ENCODE measurements around the gene SNAPC1. TPM values are rescaled to one million over a fixed set of nuclear protein-coding genes. Genes with fewer than 3 reads are reported as not detected.
"Not testable (repeated sequence)": the region's sequence is repeated elsewhere in the genome, so short reads cannot be mapped to it uniquely, and the experiment has no call there.

SNAPC1 gene
- total and polyA plus RNA-seq, 2 donors: 7.0 to 12.5 TPM

GRCh38 chr14:61755382-61755742 is 6.9 kb upstream of the SNAPC1 start:
- not testable (repeated sequence) for DNase-seq (ENCODE audit: extremely low spot score); H3K4me1 ChIP-seq (ENCODE audit: insufficient read depth); H3K36me3 ChIP-seq (ENCODE audit: insufficient read depth); H3K27ac ChIP-seq (ENCODE audit: low read depth); H3K4me3 ChIP-seq (ENCODE audit: low read depth, low read length)

- DNase-seq (ENCODE audit: extremely low spot score): no peak
- no peak overlapping the region for H3K27ac ChIP-seq (ENCODE audit: low read depth)
- 71% methylated on average over 2 of the region's 2 CpGs for WGBS
- H3K36me3 ChIP-seq (ENCODE audit: insufficient read depth): no peaks in the 10 kb centered on the region
- H3K4me1 ChIP-seq (ENCODE audit: insufficient read depth): no peaks in the 10 kb centered on the region
- H3K4me3 ChIP-seq (ENCODE audit: low read depth, low read length): no peak overlapping the region
These were observed 6.1 kb upstream of the SNAPC1 start for GRCh38 chr14:61756135-61756534.

DNA sequence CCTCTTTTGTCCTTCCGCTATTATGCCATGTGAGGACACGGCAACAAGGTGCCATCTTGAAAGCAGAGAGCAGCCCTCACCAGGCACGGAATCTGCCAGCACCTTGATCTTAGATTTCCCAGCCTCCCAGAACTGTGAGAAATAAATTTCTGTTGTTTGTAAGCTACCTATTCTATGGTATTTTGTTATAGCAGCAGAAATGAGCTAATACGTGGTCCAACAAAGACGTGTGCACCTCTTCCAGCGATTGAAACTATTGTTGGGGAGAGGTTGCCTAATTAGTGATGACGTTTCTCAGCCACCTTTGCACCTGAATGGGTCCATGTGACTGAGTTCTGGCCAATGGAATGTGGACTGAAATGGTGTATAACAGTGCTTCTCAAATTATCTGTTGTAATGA is 2.3 kb upstream of the SNAPC1 start:
- DNase-seq (ENCODE audit: extremely low spot score): no peak
- 93% methylated on average over 7 of the region's 7 CpGs for WGBS

GRCh38 chr14:61761557-61761956 is 663 bp upstream of the SNAPC1 start:
- Histone ChIP-seq H3K27ac (ENCODE audit: low read depth) (peak overlapping the region; percentile 88), H3K36me3 (ENCODE audit: insufficient read depth) (no peaks in the 10 kb centered on the region), H3K4me1 (ENCODE audit: insufficient read depth) (no peaks in the 10 kb centered on the region), H3K4me3 (ENCODE audit: low read depth, low read length) (peak overlapping the region; percentile 12)
- DNase-seq (ENCODE audit: extremely low spot score): no peak
- WGBS: 43% methylated on average over 5 of the region's 5 CpGs

More for the DNA sequence above, 2.3 kb upstream of the SNAPC1 start:
- Histone ChIP-seq H3K27ac (ENCODE audit: low read depth) (no peak overlapping the region), H3K4me1 (ENCODE audit: insufficient read depth) (no peaks in the 10 kb centered on the region), H3K36me3 (ENCODE audit: insufficient read depth) (no peaks in the 10 kb centered on the region), H3K4me3 (ENCODE audit: low read depth, low read length) (no peak overlapping the region)

DNA sequence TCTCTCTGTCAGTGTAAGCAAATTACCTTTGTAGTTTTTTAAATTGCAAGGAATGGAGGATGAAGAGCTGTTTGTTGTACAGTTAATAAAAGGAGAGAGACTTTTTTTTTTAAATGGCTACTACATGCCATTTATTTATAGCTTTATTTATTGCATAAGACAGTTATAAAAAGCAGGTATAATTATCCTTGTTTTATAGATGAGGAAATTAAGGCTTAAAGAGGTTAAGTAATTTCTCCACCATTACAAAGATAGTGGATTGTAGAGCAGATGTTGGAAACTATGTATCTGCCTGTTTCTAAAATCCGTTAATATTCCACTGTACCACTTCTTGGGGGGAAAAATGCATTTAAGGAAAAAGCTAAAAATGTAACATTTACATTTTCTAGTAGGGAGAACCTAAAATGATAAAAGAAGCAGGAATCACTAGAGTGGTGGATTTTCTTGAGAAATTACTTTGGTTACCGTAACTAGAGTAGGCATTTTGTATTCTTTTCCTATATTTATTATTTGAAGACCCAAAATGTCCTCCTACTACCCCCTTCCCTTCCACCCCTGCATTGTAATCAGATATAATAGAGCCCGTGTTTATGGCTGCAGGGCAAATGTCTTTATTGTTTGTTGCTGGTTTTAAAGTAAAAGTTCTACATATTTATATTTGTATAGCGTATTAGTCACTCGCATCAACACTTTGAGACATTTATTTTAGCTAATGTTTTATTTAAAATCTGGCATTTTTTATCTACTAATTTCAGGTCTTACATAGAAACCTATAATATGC is 2.3 kb downstream of the SNAPC1 start:
- Histone ChIP-seq H3K4me3 (ENCODE audit: low read depth, low read length) (no peak overlapping the region), H3K27ac (ENCODE audit: low read depth) (peak overlapping the region; percentile 38), H3K4me1 (ENCODE audit: insufficient read depth) (no peaks in the 10 kb centered on the region), H3K36me3 (ENCODE audit: insufficient read depth) (no peaks in the 10 kb centered on the region)
- DNase-seq (ENCODE audit: extremely low spot score): no peak
- 82% methylated on average over 5 of the region's 5 CpGs for WGBS

GRCh38 chr14:61765225-61765943 is 3.2 kb downstream of the SNAPC1 start:
- no peak overlapping the region for H3K4me3 ChIP-seq (ENCODE audit: low read depth, low read length)
- H3K36me3 ChIP-seq (ENCODE audit: insufficient read depth): no peaks in the 10 kb centered on the region
- 74% methylated on average over 15 of the region's 15 CpGs for WGBS
- DNase-seq (ENCODE audit: extremely low spot score): no peak
- peak overlapping the region; percentile 38 for H3K27ac ChIP-seq (ENCODE audit: low read depth)
- no peaks in the 10 kb centered on the region for H3K4me1 ChIP-seq (ENCODE audit: insufficient read depth)

DNA sequence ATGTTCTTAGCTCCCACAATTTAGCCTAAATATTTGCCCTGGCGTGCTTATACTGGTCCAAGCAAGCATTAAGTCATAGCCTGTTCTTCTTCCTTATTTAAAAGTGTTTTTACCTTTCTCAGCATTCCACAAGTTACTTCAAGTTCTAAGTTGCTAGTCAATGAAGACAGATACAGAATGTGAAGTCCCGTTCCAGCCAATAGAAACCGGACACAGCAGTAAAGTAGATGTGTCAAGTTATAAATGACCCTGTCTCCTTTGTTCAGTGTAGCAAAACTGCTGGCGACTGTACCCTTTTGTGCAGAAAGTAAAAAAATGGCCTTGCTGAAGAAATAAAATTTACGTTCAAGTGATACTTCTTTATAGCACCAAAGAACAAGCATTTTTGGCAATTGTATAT is 3.9 kb downstream of the SNAPC1 start:
- 68% methylated on average over 5 of the region's 5 CpGs for WGBS
- Histone ChIP-seq H3K36me3 (ENCODE audit: insufficient read depth) (peaks cover 2% of the 10 kb centered on the region), H3K4me1 (ENCODE audit: insufficient read depth) (no peaks in the 10 kb centered on the region), H3K27ac (ENCODE audit: low read depth) (no peak overlapping the region), H3K4me3 (ENCODE audit: low read depth, low read length) (no peak overlapping the region)
- DNase-seq (ENCODE audit: extremely low spot score): no peak

- no peaks in the 10 kb centered on the region for H3K4me1 ChIP-seq (ENCODE audit: insufficient read depth)
- WGBS: 67% methylated on average over 3 of the region's 3 CpGs
- DNase-seq (ENCODE audit: extremely low spot score): no peak
- H3K27ac ChIP-seq (ENCODE audit: low read depth): no peak overlapping the region
- H3K36me3 ChIP-seq (ENCODE audit: insufficient read depth): peaks cover 2% of the 10 kb centered on the region
- H3K4me3 ChIP-seq (ENCODE audit: low read depth, low read length): no peak overlapping the region
These were observed 6.0 kb downstream of the SNAPC1 start for GRCh38 chr14:61768240-61768639.

GRCh38 chr14:61769893-61770292 is 7.7 kb downstream of the SNAPC1 start:
- no peak overlapping the region for H3K27ac ChIP-seq (ENCODE audit: low read depth)
- WGBS: 96% methylated on average over 3 of the region's 3 CpGs
- H3K4me3 ChIP-seq (ENCODE audit: low read depth, low read length): no peak overlapping the region
- no peak for DNase-seq (ENCODE audit: extremely low spot score)
- peaks cover 2% of the 10 kb centered on the region for H3K36me3 ChIP-seq (ENCODE audit: insufficient read depth)
- H3K4me1 ChIP-seq (ENCODE audit: insufficient read depth): no peaks in the 10 kb centered on the region

DNA sequence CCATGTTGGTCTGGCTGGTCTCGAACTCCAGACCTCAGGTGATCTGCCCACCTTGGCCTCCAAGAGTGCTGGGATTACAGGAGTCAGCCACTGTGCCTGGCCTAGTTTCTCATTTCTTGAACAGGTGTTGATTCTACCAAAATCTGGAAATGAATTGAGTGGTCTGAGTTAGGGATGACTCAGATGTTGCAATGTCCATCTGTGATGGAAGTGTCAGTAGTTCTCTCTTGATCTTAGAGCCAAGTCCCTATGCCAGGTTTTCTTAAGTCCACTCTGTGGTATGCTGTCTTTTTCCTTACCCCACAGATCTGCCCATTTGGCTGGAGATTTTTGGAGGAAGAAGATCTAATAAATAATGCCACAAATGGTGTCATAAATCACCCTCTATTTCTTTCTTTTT is 12.6 kb downstream of the SNAPC1 start:
- H3K27ac ChIP-seq (ENCODE audit: low read depth): no peak overlapping the region
- H3K4me3 ChIP-seq (ENCODE audit: low read depth, low read length): no peak overlapping the region
- peaks cover 2% of the 10 kb centered on the region for H3K36me3 ChIP-seq (ENCODE audit: insufficient read depth)
- H3K4me1 ChIP-seq (ENCODE audit: insufficient read depth): no peaks in the 10 kb centered on the region
- no peak for DNase-seq (ENCODE audit: extremely low spot score)
- WGBS: 98% methylated on average over 1 of the region's 1 CpG

DNA sequence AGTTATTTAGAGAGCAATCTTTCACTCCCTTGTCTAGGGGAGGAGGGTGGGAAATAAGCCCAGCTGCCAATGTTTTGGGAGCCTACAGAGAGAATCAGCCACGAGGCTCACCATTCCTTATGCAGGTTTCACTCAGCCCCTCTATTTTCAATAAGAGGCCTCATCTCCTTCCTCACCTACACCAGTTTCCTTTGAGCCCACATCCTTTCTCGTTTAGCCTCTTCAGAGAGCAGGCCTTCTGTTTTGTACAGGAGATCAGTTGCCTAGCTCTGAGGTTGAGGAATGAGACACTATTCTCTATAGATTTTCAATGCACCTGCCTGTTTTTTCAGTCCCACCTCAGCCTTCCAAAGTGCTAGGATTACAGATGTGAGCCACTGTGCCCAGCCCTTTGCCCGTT is 17.9 kb downstream of the SNAPC1 start:
- no peaks in the 10 kb centered on the region for H3K36me3 ChIP-seq (ENCODE audit: insufficient read depth)
- 81% methylated on average over 3 of the region's 3 CpGs for WGBS

DNA sequence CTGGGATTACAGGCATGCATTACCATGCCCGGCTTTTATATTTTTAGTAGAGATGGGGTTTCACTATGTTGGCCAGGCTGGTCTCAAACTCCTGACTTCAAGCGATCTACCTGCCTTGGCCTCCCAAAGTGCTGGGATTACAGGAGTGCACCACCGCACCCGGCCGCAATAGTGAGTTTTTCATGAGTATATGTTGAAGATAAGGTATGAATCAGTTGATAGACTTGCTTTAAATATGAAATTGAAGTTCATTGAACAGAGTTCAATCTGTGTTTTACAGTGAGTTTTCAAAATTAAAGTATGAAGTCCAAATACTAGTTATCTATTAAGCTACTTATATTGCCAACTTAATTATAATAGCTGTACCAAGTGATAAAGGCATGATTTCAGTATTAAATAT is 35.1 kb downstream of the SNAPC1 start:
- Histone ChIP-seq H3K36me3 (ENCODE audit: insufficient read depth) (no peaks in the 10 kb centered on the region), H3K4me1 (ENCODE audit: insufficient read depth) (no peaks in the 10 kb centered on the region), H3K27ac (ENCODE audit: low read depth) (no peak overlapping the region), H3K4me3 (ENCODE audit: low read depth, low read length) (no peak overlapping the region)
- no peak for DNase-seq (ENCODE audit: extremely low spot score)
- WGBS: 98% methylated on average over 5 of the region's 5 CpGs

More for the DNA sequence above, 17.9 kb downstream of the SNAPC1 start:
- DNase-seq (ENCODE audit: extremely low spot score): no peak
- Histone ChIP-seq H3K27ac (ENCODE audit: low read depth) (no peak overlapping the region), H3K4me1 (ENCODE audit: insufficient read depth) (no peaks in the 10 kb centered on the region), H3K4me3 (ENCODE audit: low read depth, low read length) (no peak overlapping the region)

DNA sequence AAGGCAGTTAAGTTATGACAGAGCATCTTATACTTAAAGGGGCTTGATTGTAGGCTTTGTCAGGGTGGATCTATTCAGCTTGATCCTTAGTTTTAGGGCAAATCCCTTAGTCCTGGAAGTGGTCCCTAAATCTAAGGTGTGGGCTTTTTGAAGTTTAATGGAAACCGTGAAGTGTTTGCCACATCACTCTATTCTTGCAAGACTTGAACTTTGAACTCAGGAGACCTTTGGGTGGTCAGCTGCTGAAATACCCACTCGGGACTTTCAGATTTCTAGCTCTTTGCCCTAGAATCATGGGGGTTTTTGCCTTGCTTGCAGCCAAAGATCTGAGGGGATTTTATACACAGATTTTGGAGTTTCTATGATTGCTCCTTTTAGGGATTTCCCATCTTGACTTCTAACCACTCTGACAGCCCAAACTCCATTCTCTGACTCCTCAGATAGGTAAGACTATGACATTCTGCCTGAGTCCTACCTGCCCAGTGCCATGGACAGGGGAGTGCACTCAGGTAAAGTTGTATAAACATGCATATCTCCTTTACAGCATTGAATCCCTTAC is 39.9 kb downstream of the SNAPC1 start:
- Histone ChIP-seq H3K4me1 (ENCODE audit: insufficient read depth) (no peaks in the 10 kb centered on the region), H3K4me3 (ENCODE audit: low read depth, low read length) (no peak overlapping the region), H3K36me3 (ENCODE audit: insufficient read depth) (no peaks in the 10 kb centered on the region), H3K27ac (ENCODE audit: low read depth) (no peak overlapping the region)
- 89% methylated on average over 2 of the region's 2 CpGs for WGBS
- no peak for DNase-seq (ENCODE audit: extremely low spot score)

- H3K27ac ChIP-seq (ENCODE audit: low read depth): no peak overlapping the region
- no peak overlapping the region for H3K4me3 ChIP-seq (ENCODE audit: low read depth, low read length)
- WGBS: 82% methylated on average over 2 of the region's 2 CpGs
- H3K36me3 ChIP-seq (ENCODE audit: insufficient read depth): no peaks in the 10 kb centered on the region
- no peak for DNase-seq (ENCODE audit: extremely low spot score)
- H3K4me1 ChIP-seq (ENCODE audit: insufficient read depth): no peaks in the 10 kb centered on the region
These were observed 41.5 kb downstream of the SNAPC1 start for GRCh38 chr14:61803755-61804154.
